Thymus (tissue), 11 donors: Measurements from ENCODE around the gene SLC22A12. TPM values are rescaled to one million over a fixed set of nuclear protein-coding genes. Genes with fewer than 3 reads are reported as not detected.

Source experiments
- DNase-seq, 9 donors: peaks; one replicate each; pipeline ENCODE4 v3.0.0-alpha.2; 2013; ENCODE audit warnings: low spot score in 9 of 9, low read depth in 6 of 9, missing footprints in 1 of 9
- H3K27ac ChIP-seq, 2 donors: one replicate each; pipeline ENCODE4 v1.5.1; 2013; ENCODE audit warnings: control low read depth in 1 of 2, low read depth in 1 of 2, low read length in 1 of 2, mild to moderate bottlenecking in 1 of 2, moderate library complexity in 1 of 2
- H3K27me3 ChIP-seq, 2 donors: one replicate each; pipeline ENCODE4 v1.5.1; 2013; ENCODE audit warnings: low read length in 1 of 2; ENCODE audit not compliant: control insufficient read depth in 2 of 2, insufficient read depth in 1 of 2
- H3K36me3 ChIP-seq, 2 donors: one replicate each; pipeline ENCODE4 v1.5.1; 2013; ENCODE audit warnings: low read length in 1 of 2, mild to moderate bottlenecking in 1 of 2, moderate library complexity in 1 of 2; ENCODE audit not compliant: control insufficient read depth in 2 of 2, insufficient read depth in 2 of 2
- H3K4me1 ChIP-seq, 2 donors: one replicate each; pipeline ENCODE4 v1.5.1; 2013; ENCODE audit warnings: low read length in 2 of 2; ENCODE audit not compliant: control insufficient read depth in 2 of 2, insufficient read depth in 2 of 2
- H3K4me3 ChIP-seq, 2 donors: one replicate each; pipeline ENCODE4 v1.5.1; 2013; ENCODE audit warnings: low read length in 2 of 2, control low read depth in 1 of 2, mild to moderate bottlenecking in 1 of 2
- H3K9me3 ChIP-seq, 2 donors: one replicate each; pipeline ENCODE4 v1.5.1; 2013; ENCODE audit warnings: low read length in 1 of 2, mild to moderate bottlenecking in 1 of 2; ENCODE audit not compliant: control insufficient read depth in 2 of 2, insufficient read depth in 1 of 2
- WGBS: extraction: QIAGEN DNeasy Blood & Tissue Kit; methylation state at CpG from one replicate; pipeline ENCODE4 v1.1.7; 2013; 5-methylcytosine and 5-hydroxymethylcytosine counted together
- polyA plus RNA-seq: library from polyadenylated mRNA; stranded (reverse); fragments of 200-250 nt; gene quantifications from one replicate; pipeline ENCODE4 v1.2.3, GENCODE V29; 2013
- total RNA-seq: library from RNA; stranded (reverse); fragments of 120-200 nt; gene quantifications from one replicate; pipeline ENCODE4 v1.2.4, GENCODE V29; 2013
- donor health status: healthy.

SLC22A12 gene
- total and polyA plus RNA-seq, 2 donors = not detected

- Histone ChIP-seq H3K36me3 (no peaks in the 10 kb centered on the region), H3K4me1 (peaks cover 6 to 24% of the 10 kb centered on the region in 2 donors), H3K27me3 (no peaks in the 10 kb centered on the region), H3K4me3 (no peak overlapping the region), H3K9me3 (no peaks in the 10 kb centered on the region), H3K27ac (no peak overlapping the region)
- 58% methylated on average over 13 of the region's 13 CpGs for WGBS
- DNase-seq = peak in 6 of 9 donors; percentile 19 to 63 (median 41)
These were observed 37.3 kb upstream of the SLC22A12 start for GRCh38 chr11:64553554-64554201.

GRCh38 chr11:64556044-64556720, 34.8 kb upstream of the SLC22A12 start:
- H3K9me3 ChIP-seq = no peaks in the 10 kb centered on the region
- no peak overlapping the region for H3K4me3 ChIP-seq
- H3K4me1 ChIP-seq = peaks cover 6 to 24% of the 10 kb centered on the region in 2 donors
- H3K27ac ChIP-seq = no peak overlapping the region
- DNase-seq = no peak
- no peaks in the 10 kb centered on the region for H3K27me3 ChIP-seq
- H3K36me3 ChIP-seq = no peaks in the 10 kb centered on the region
- WGBS = 95% methylated on average over 26 of the region's 26 CpGs

- Histone ChIP-seq H3K4me1 (peaks cover 6 to 24% of the 10 kb centered on the region in 2 donors), H3K27ac (no peak overlapping the region), H3K4me3 (no peak overlapping the region), H3K9me3 (no peaks in the 10 kb centered on the region), H3K36me3 (no peaks in the 10 kb centered on the region), H3K27me3 (no peaks in the 10 kb centered on the region)
- WGBS = 96% methylated on average over 12 of the region's 12 CpGs
- no peak for DNase-seq
These were observed 34.2 kb upstream of the SLC22A12 start for GRCh38 chr11:64556721-64557250.

GRCh38 chr11:64558065-64558745, 32.8 kb upstream of the SLC22A12 start:
- DNase-seq = no peak
- Histone ChIP-seq H3K9me3 (no peaks in the 10 kb centered on the region), H3K4me3 (no peak overlapping the region), H3K36me3 (no peaks in the 10 kb centered on the region), H3K27me3 (no peaks in the 10 kb centered on the region), H3K4me1 (peaks cover 6 to 24% of the 10 kb centered on the region in 2 donors), H3K27ac (no peak overlapping the region)
- 90% methylated on average over 14 of the region's 14 CpGs for WGBS

GRCh38 chr11:64558869-64559268, 32.2 kb upstream of the SLC22A12 start:
- no peak overlapping the region for H3K27ac ChIP-seq
- H3K27me3 ChIP-seq = no peaks in the 10 kb centered on the region
- WGBS = 96% methylated on average over 9 of the region's 9 CpGs
- H3K4me1 ChIP-seq = peaks cover 6 to 20% of the 10 kb centered on the region in 2 donors
- no peaks in the 10 kb centered on the region for H3K9me3 ChIP-seq
- H3K4me3 ChIP-seq = no peak overlapping the region
- DNase-seq = no peak
- H3K36me3 ChIP-seq = no peaks in the 10 kb centered on the region

GRCh38 chr11:64559351-64560138, 31.5 kb upstream of the SLC22A12 start:
- H3K36me3 ChIP-seq = no peaks in the 10 kb centered on the region
- 92% methylated on average over 19 of the region's 19 CpGs for WGBS
- H3K9me3 ChIP-seq = no peaks in the 10 kb centered on the region
- peaks cover 6 to 13% of the 10 kb centered on the region in 2 donors for H3K4me1 ChIP-seq
- H3K4me3 ChIP-seq = no peak overlapping the region
- no peak for DNase-seq
- H3K27ac ChIP-seq = no peak overlapping the region
- H3K27me3 ChIP-seq = no peaks in the 10 kb centered on the region

GRCh38 chr11:64560139-64560771, 30.8 kb upstream of the SLC22A12 start:
- no peak for DNase-seq
- Histone ChIP-seq H3K9me3 (no peaks in the 10 kb centered on the region), H3K27ac (no peak overlapping the region), H3K27me3 (no peaks in the 10 kb centered on the region), H3K4me1 (peaks cover 2 to 6% of the 10 kb centered on the region in 2 donors), H3K36me3 (no peaks in the 10 kb centered on the region), H3K4me3 (no peak overlapping the region)
- WGBS = 93% methylated on average over 15 of the region's 15 CpGs

GRCh38 chr11:64560941-64561340, 30.1 kb upstream of the SLC22A12 start:
- WGBS = 98% methylated on average over 16 of the region's 16 CpGs
- Histone ChIP-seq H3K4me1 (no peaks in the 10 kb centered on the region), H3K36me3 (no peaks in the 10 kb centered on the region), H3K9me3 (no peaks in the 10 kb centered on the region), H3K4me3 (no peak overlapping the region), H3K27ac (no peak overlapping the region), H3K27me3 (no peaks in the 10 kb centered on the region)
- DNase-seq = no peak
